Hepatocyte (in vitro differentiated cells): Measurements from ENCODE around the gene CCDC148.

Source experiments
- EZH2 ChIP-seq: fragments of 200-600 bp; sonication (generic); IDR thresholded peaks from 2 replicates; pipeline ENCODE4 v1.6.1; 2016; ENCODE audit warnings: antibody characterized with exemption, mild to moderate bottlenecking, borderline replicate concordance
- TF ChIP-seq, protein P1 (sequence below): fragments of 200-600 bp; sonication (generic); IDR thresholded peaks from 2 replicates; pipeline ENCODE4 v1.5.1; 2016; ENCODE audit warnings: antibody characterized with exemption, mild to moderate bottlenecking; ENCODE audit not compliant: poor library complexity

DNA sequence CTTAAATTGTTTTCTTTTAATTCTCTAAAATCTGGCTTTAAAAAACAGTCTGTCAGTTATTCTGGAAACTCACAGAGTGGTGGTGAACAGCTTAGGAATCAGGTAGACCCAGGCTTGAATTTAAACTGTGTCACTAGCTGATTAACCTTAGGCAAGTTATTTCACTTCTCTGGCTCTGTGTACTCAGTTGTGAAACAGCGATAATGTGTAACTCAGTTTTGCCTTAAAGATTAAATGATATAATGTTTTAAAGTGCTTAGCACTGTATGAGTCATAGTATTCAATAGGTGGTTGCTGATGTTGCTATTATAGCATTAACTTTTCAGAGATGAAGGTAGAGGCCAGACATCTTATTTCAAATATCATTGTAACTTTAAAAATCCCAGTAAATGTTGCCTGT, 40.9 kb upstream of the CCDC148 start:
- TF ChIP-seq, protein P1, sequence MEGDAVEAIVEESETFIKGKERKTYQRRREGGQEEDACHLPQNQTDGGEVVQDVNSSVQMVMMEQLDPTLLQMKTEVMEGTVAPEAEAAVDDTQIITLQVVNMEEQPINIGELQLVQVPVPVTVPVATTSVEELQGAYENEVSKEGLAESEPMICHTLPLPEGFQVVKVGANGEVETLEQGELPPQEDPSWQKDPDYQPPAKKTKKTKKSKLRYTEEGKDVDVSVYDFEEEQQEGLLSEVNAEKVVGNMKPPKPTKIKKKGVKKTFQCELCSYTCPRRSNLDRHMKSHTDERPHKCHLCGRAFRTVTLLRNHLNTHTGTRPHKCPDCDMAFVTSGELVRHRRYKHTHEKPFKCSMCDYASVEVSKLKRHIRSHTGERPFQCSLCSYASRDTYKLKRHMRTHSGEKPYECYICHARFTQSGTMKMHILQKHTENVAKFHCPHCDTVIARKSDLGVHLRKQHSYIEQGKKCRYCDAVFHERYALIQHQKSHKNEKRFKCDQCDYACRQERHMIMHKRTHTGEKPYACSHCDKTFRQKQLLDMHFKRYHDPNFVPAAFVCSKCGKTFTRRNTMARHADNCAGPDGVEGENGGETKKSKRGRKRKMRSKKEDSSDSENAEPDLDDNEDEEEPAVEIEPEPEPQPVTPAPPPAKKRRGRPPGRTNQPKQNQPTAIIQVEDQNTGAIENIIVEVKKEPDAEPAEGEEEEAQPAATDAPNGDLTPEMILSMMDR = no peak
- no peak for TF ChIP-seq EZH2
